H1 (cell line): ENCODE results near the gene RARB. TPM values are rescaled to one million over a fixed set of nuclear protein-coding genes. Genes with fewer than 3 reads are reported as not detected.

Source experiments
- CTCF ChIA-PET: fragments of 300-600 bp; sonication (Branson Sonifier 250); formaldehyde crosslinking; loops from one replicate; lab custom pipeline; 2021; ENCODE audit not compliant: partially characterized antibody; lab: Charles Lee
- POLR2A ChIA-PET: fragments of 300-600 bp; sonication (Branson Sonifier 250); formaldehyde crosslinking; loops from one replicate; lab custom pipeline; 2021; ENCODE audit warnings: inconsistent platforms; ENCODE audit not compliant: partially characterized antibody; lab: Charles Lee
- DNase-seq, 2 experiments: peaks; one replicate each; pipeline versions ENCODE4 v3.0.0 to v3.0.0-alpha.2; 2010 to 2022; ENCODE audit warnings: low spot score in 2 of 2, low read depth in 1 of 2, mixed read lengths in 1 of 2
- FAIRE-seq: peaks from 2 replicates; lab custom pipeline; 2011; peaks lifted over from hg19 to GRCh38; lab: Jason Lieb, UNC
- H2AFZ ChIP-seq: 2 replicates; pipeline ENCODE4 v1.8.1; 2012; ENCODE audit warnings: low read length, inconsistent platforms
- H2AK5ac ChIP-seq: 2 replicates; pipeline ENCODE4 v1.6.1; 2013; ENCODE audit warnings: low read depth, low read length
- H2BK120ac ChIP-seq: replicated peaks from 2 replicates; pipeline ENCODE3; 2013; ENCODE audit warnings: low read depth, low read length, inconsistent platforms
- H2BK12ac ChIP-seq: 2 replicates; pipeline ENCODE4 v1.6.1; 2013; ENCODE audit warnings: low read depth, low read length
- H2BK15ac ChIP-seq: 2 replicates; pipeline ENCODE4 v1.6.1; 2013; ENCODE audit warnings: low read length
- H2BK20ac ChIP-seq: 2 replicates; pipeline ENCODE4 v1.6.1; 2013; ENCODE audit warnings: low read length
- H2BK5ac ChIP-seq: 2 replicates; pipeline ENCODE4 v1.6.1; 2013; ENCODE audit warnings: low read depth, low read length
- H3K14ac ChIP-seq: 2 replicates; pipeline ENCODE4 v1.6.1; 2013; ENCODE audit warnings: inconsistent platforms; ENCODE audit not compliant: insufficient read length
- H3K18ac ChIP-seq: 2 replicates; pipeline ENCODE4 v1.6.1; 2013; ENCODE audit warnings: low read length; ENCODE audit errors: extremely low read depth
- H3K23ac ChIP-seq: 2 replicates; pipeline ENCODE4 v1.6.1; 2013; ENCODE audit warnings: inconsistent platforms; ENCODE audit not compliant: insufficient read length
- H3K23me2 ChIP-seq: 2 replicates; pipeline ENCODE4 v1.6.1; 2013; ENCODE audit warnings: low read depth, low read length
- H3K27ac ChIP-seq: 2 replicates; pipeline ENCODE4 v1.6.1; 2011; ENCODE audit warnings: low read depth, low read length, inconsistent platforms
- H3K27me3 ChIP-seq, 4 experiments: replicated peaks in 1 of 4; 1 replicate in 1 of 4; 2 replicates in 3 of 4; pipeline versions ENCODE4 v1.6.1 to v1.8.1; 2011 to 2013; ENCODE audit warnings: low read length in 3 of 4, mild to moderate bottlenecking in 3 of 4, inconsistent platforms in 2 of 4, mixed read lengths in 2 of 4, moderate library complexity in 1 of 4; ENCODE audit not compliant: control insufficient read depth in 3 of 4, insufficient read depth in 3 of 4; ENCODE audit errors: extremely low read depth in 1 of 4
- H3K36me3 ChIP-seq, 4 experiments: 2 replicates each; pipeline versions ENCODE4 v1.6.1 to v1.8.1; 2011 to 2013; ENCODE audit warnings: mild to moderate bottlenecking in 4 of 4, low read length in 3 of 4, moderate library complexity in 2 of 4, control low read depth in 1 of 4, inconsistent platforms in 1 of 4; ENCODE audit not compliant: insufficient read depth in 4 of 4, control insufficient read depth in 2 of 4
- H3K4ac ChIP-seq: replicated peaks from 2 replicates; pipeline ENCODE3; 2013; ENCODE audit warnings: low read length, low read depth, mixed read lengths, inconsistent platforms; ENCODE audit not compliant: insufficient read length
- H3K4me1 ChIP-seq, 4 experiments: replicated peaks in 1 of 4; 1 replicate in 1 of 4; 2 replicates in 3 of 4; pipeline versions ENCODE4 v1.6.1 to v1.8.1; 2011 to 2013; ENCODE audit warnings: low read length in 3 of 4, inconsistent platforms in 2 of 4, mixed read lengths in 1 of 4; ENCODE audit not compliant: insufficient read depth in 4 of 4, control insufficient read depth in 3 of 4
- H3K4me2 ChIP-seq, 2 experiments: 2 replicates each; pipeline versions ENCODE4 v1.6.1 to v1.8.1; 2011 to 2013; ENCODE audit warnings: low read depth in 2 of 2, low read length in 2 of 2, control low read depth in 1 of 2, inconsistent platforms in 1 of 2, mild to moderate bottlenecking in 1 of 2; ENCODE audit not compliant: insufficient read depth in 1 of 2
- H3K4me3 ChIP-seq, 4 experiments: fragments of 200-600, 300-600 bp in 1 of 4; sonication (generic), shearing (Covaris generic), sonication (Bioruptor Twin) in 1 of 4; 2 replicates each; pipeline versions ENCODE4 v1.5.1 to v1.8.1; 2011 to 2016; ENCODE audit warnings: low read length in 4 of 4, low read depth in 3 of 4, control low read depth in 2 of 4, inconsistent platforms in 2 of 4, mild to moderate bottlenecking in 2 of 4, mixed read lengths in 1 of 4, moderate library complexity in 1 of 4; ENCODE audit not compliant: insufficient read depth in 2 of 4; ENCODE audit errors: extremely low read depth in 1 of 4
- H3K56ac ChIP-seq: replicated peaks from 2 replicates; pipeline ENCODE3; 2013; ENCODE audit warnings: low read depth, mild to moderate bottlenecking, mixed read lengths, low read length, inconsistent platforms; ENCODE audit not compliant: insufficient read length
- H3K79me1 ChIP-seq: 2 replicates; pipeline ENCODE4 v1.6.1; 2013; ENCODE audit warnings: low read depth, low read length, control low read depth
- H3K79me2 ChIP-seq, 2 experiments: 2 replicates each; pipeline versions ENCODE4 v1.6.1 to v1.8.1; 2012 to 2013; ENCODE audit warnings: low read length in 2 of 2, mild to moderate bottlenecking in 2 of 2, inconsistent platforms in 1 of 2; ENCODE audit not compliant: insufficient read depth in 2 of 2, control insufficient read depth in 1 of 2
- H3K9ac ChIP-seq, 4 experiments: replicated peaks in 1 of 4; 1 replicate in 1 of 4; 2 replicates in 3 of 4; pipeline versions ENCODE4 v1.6.1 to v1.8.1; 2011 to 2013; ENCODE audit warnings: low read depth in 3 of 4, low read length in 3 of 4, control low read depth in 2 of 4, mild to moderate bottlenecking in 2 of 4, moderate library complexity in 2 of 4, inconsistent platforms in 1 of 4; ENCODE audit errors: extremely low read depth in 1 of 4
- H3K9me3 ChIP-seq, 2 experiments: 2 replicates each; pipeline versions ENCODE4 v1.6.1 to v1.8.1; 2012 to 2013; ENCODE audit warnings: mild to moderate bottlenecking in 2 of 2, moderate library complexity in 2 of 2, control low read depth in 1 of 2, inconsistent platforms in 1 of 2, low read depth in 1 of 2, low read length in 1 of 2, mixed read lengths in 1 of 2; ENCODE audit not compliant: insufficient read depth in 2 of 2
- H4K20me1 ChIP-seq, 2 experiments: replicated peaks in 1 of 2; 2 replicates each; pipeline versions ENCODE3 to v1.8.1; 2011 to 2013; ENCODE audit warnings: inconsistent platforms in 2 of 2, low read length in 2 of 2, mild to moderate bottlenecking in 1 of 2; ENCODE audit not compliant: insufficient read depth in 2 of 2, control insufficient read depth in 1 of 2
- H4K5ac ChIP-seq: 2 replicates; pipeline ENCODE4 v1.6.1; 2013; ENCODE audit warnings: low read length, low read depth, mixed read lengths, inconsistent platforms; ENCODE audit not compliant: insufficient read length
- H4K8ac ChIP-seq: 2 replicates; pipeline ENCODE4 v1.8.0; 2013; ENCODE audit warnings: mild to moderate bottlenecking, moderate library complexity, low read length, inconsistent platforms; ENCODE audit not compliant: insufficient read depth; ENCODE audit errors: extremely low read depth
- H4K91ac ChIP-seq: replicated peaks from 2 replicates; pipeline ENCODE3; 2013; ENCODE audit warnings: low read length, mixed read lengths, inconsistent platforms; ENCODE audit not compliant: insufficient read length
- CHD2 ChIP-seq: IDR thresholded peaks from 2 replicates; pipeline ENCODE4 v1.6.1; 2012; ENCODE audit warnings: low read length, improper control_type of control experiment
- NRF1 ChIP-seq: IDR thresholded peaks from 2 replicates; pipeline ENCODE4 v1.6.1; 2011; ENCODE audit warnings: mild to moderate bottlenecking, low read depth, low read length, improper control_type of control experiment
- RXRA ChIP-seq: IDR thresholded peaks from 2 replicates; pipeline ENCODE4 v1.6.1; 2011; ENCODE audit warnings: low read depth, mild to moderate bottlenecking, low read length, moderate library complexity; ENCODE audit not compliant: insufficient read depth
- SUZ12 ChIP-seq: fragments of 200-600 bp; sonication (generic); IDR thresholded peaks from 2 replicates; pipeline ENCODE4 v1.6.1; 2012; ENCODE audit warnings: mild to moderate bottlenecking, inconsistent platforms, low read length, moderate library complexity, mixed read lengths
- TAF7 ChIP-seq: optimal IDR thresholded peaks from 2 replicates; pipeline ENCODE3; 2011; ENCODE audit warnings: low read depth, mild to moderate bottlenecking, inconsistent platforms, low read length, moderate library complexity, borderline replicate concordance
- YY1 ChIP-seq: IDR thresholded peaks from 2 replicates; pipeline ENCODE4 v1.6.1; 2011; ENCODE audit warnings: low read depth, mild to moderate bottlenecking, low read length
- WGBS, 2 experiments: shearing (Covaris generic) in 1 of 2; methylation state at CpG; one replicate each; pipeline versions ENCODE4 v1.1.6 to v1.1.7; 2013 to 2015; ENCODE audit warnings: low lambda C conversion rate in 2 of 2, mixed read lengths in 2 of 2, inconsistent platforms in 1 of 2, low coverage in 1 of 2, missing lambda C conversion rate in 1 of 2; ENCODE audit not compliant: insufficient replicate concordance in 2 of 2, insufficient coverage in 1 of 2, insufficient read length in 1 of 2; ENCODE audit errors: extremely low coverage in 1 of 2, missing lambda C conversion rate in 1 of 2; 5-methylcytosine and 5-hydroxymethylcytosine counted together
- polyA plus RNA-seq, 7 experiments: library from polyadenylated mRNA; depleted of rRNA in 3 of 7; stranded (reverse) in 5 of 7; unstranded in 2 of 7; fragments of >200 nt in 5 of 7; fragments of 200-250 nt in 2 of 7; gene quantifications; 1 replicate in 5 of 7; 2 replicates in 1 of 7; 4 replicates in 1 of 7; pipeline versions ENCODE4 v1.2.1 to v1.2.3, GENCODE V29; 2011 to 2013; ENCODE audit warnings: missing spikeins in 2 of 7, mixed read lengths in 2 of 7
- total RNA-seq: library from RNA; stranded (reverse); fragmentation: NEBNext Ultra II Directional; extraction: Animal tissue kit (Norgen Biotek cat#: 25700); gene quantifications from 2 replicates; pipeline ENCODE4 v1.2.1, GENCODE V29; 2021
- TF ChIP-seq, protein P1 (sequence below): IDR thresholded peaks from 2 replicates; pipeline ENCODE4 v1.6.1; 2011; ENCODE audit warnings: low read length, improper control_type of control experiment

Gene RARB
- total and polyA plus RNA-seq, 2 of the 8 experiments (the other 6 are each of a cell fraction or from before 2014, with no cell fraction given) = 0.15 to 0.22 TPM

- Histone ChIP-seq H3K9me3 (no peaks in the 10 kb centered on the region), H3K9ac (no peak overlapping the region), H2AK5ac (no peak overlapping the region), H3K56ac (no peak overlapping the region), H3K4me1 (0 out of 7 replicates have a peak, but pooled peaks cover 0 to 3% (median 0%) of the 10 kb centered on the region in 4 experiments), H4K91ac (no peak overlapping the region), H4K20me1 (no peaks in the 10 kb centered on the region), H2BK5ac (no peak overlapping the region), H3K27me3 (no peaks in the 10 kb centered on the region), H4K8ac (no peak overlapping the region), H3K79me2 (no peaks in the 10 kb centered on the region), H2BK120ac (no peak overlapping the region), H3K23ac (no peak overlapping the region), H2BK12ac (no peak overlapping the region), H2BK15ac (no peak overlapping the region), H2BK20ac (no peak overlapping the region), H3K79me1 (no peaks in the 10 kb centered on the region), H3K4ac (no peak overlapping the region), H3K36me3 (no peaks in the 10 kb centered on the region), H3K4me2 (no peak overlapping the region), H3K23me2 (no peaks in the 10 kb centered on the region), H2AFZ (peak overlapping the region; percentile 4; the same call in 1 of the 2 replicates), H3K18ac (no peak overlapping the region), H3K4me3 (no peak overlapping the region), H3K14ac (no peak overlapping the region), H4K5ac (no peak overlapping the region), H3K27ac (no peak overlapping the region)
- WGBS, 2 experiments = 87% methylated on average over 4 of the region's 4 CpGs; no CpG with 5 or more reads in 1 of the 2 experiments
- POLR2A ChIA-PET = no interaction called here
- DNase-seq (no peak), FAIRE-seq (no peak)
- CTCF ChIA-PET = interaction anchor here (0.6 to 1.1 kb wide), 4 partner anchors 9 to 1770 kb away, joined by 3 to 5 read pairs (median 3); no protein-coding TSS in a partner anchor
- TF ChIP-seq CHD2 (no peak), TAF7 (no peak), RXRA (no peak), SUZ12 (no peak), YY1 (no peak), NRF1 (no peak)
- TF ChIP-seq, protein P1, sequence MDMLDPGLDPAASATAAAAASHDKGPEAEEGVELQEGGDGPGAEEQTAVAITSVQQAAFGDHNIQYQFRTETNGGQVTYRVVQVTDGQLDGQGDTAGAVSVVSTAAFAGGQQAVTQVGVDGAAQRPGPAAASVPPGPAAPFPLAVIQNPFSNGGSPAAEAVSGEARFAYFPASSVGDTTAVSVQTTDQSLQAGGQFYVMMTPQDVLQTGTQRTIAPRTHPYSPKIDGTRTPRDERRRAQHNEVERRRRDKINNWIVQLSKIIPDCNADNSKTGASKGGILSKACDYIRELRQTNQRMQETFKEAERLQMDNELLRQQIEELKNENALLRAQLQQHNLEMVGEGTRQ = no peak
Measured at GRCh38 chr3:25403968-25404367, 24.1 kb upstream of the RARB start.
